Calu3 (cell line): Measurements from ENCODE around the gene NRF1. TPM values are rescaled to one million over a fixed set of nuclear protein-coding genes. Genes with fewer than 3 reads are reported as not detected.

Experiments
- BruUV-seq: library from RNA; stranded (reverse); fragments of 400-500 nt; replicated peaks from 2 replicates; lab custom pipeline; 2021; lab: Mats Ljungman, UMichigan
- CTCF ChIA-PET: fragments of 300-600 bp; sonication (Branson Sonifier 250); formaldehyde crosslinking; loops from one replicate; lab custom pipeline; 2022; ENCODE audit warnings: antibody characterized with exemption; lab: Charles Lee
- DNase-seq: peaks from one replicate; pipeline ENCODE4 v3.0.0; 2022
- H3K27ac Mint-ChIP-seq: one replicate; pipeline ENCODE4 v1.8.0; 2022; ENCODE audit warnings: mixed read lengths; ENCODE audit not compliant: unreplicated experiment
- H3K27me3 Mint-ChIP-seq: one replicate; pipeline ENCODE4 v1.8.0; 2022; ENCODE audit warnings: mixed read lengths; ENCODE audit not compliant: unreplicated experiment
- H3K36me3 Mint-ChIP-seq: one replicate; pipeline ENCODE4 v1.8.0; 2022; ENCODE audit warnings: mild to moderate bottlenecking, moderate library complexity, mixed read lengths; ENCODE audit not compliant: insufficient read depth, unreplicated experiment
- H3K4me1 Mint-ChIP-seq: one replicate; pipeline ENCODE4 v1.8.0; 2022; ENCODE audit warnings: mild to moderate bottlenecking, low read depth, mixed read lengths; ENCODE audit not compliant: unreplicated experiment
- H3K4me3 Mint-ChIP-seq: one replicate; pipeline ENCODE4 v1.8.0; 2022; ENCODE audit warnings: mild to moderate bottlenecking, low read depth, moderate library complexity, mixed read lengths; ENCODE audit not compliant: unreplicated experiment
- H3K9me3 Mint-ChIP-seq: one replicate; pipeline ENCODE4 v1.8.0; 2022; ENCODE audit warnings: low read depth, mixed read lengths; ENCODE audit not compliant: unreplicated experiment
- intact Hi-C: fragments of 100-400 bp; cut with micrococcal nuclease; formaldehyde crosslinking; loops from one replicate; pipeline ENCODE4 v1.10.0; 2022; ENCODE audit not compliant: unreplicated experiment
- total RNA-seq: library from RNA; stranded (reverse); gene quantifications from 2 replicates; pipeline ENCODE4 v1.2.3, GENCODE V29; 2022
- TF ChIP-seq, protein P1 (sequence below): fragments of 200-600 bp; IDR thresholded peaks from one replicate; pipeline ENCODE4 v1.8.0; 2022; ENCODE audit warnings: antibody characterized with exemption; ENCODE audit not compliant: unreplicated experiment

Gene NRF1
- total RNA-seq, 1 experiment from 2014 or later: 22.1 TPM

DNA sequence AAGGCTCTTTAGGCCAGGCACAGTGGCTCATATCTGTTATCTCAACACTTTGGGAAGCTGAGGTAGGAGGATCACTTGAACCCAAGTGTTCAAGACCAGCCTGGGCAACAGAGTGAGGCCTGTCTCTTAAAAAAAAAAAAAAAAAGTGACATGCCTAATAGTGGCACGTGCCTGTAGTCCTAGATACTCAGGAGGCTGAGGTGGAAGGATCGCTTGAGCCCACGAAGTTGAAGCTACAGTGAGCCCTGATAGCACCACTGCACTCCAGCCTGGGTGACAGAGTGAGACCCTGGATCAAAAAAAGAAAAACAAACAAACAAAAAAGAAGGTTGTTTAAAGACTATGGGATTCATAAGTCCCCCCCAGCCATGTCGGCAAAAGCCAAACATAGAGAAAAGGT lies 42.2 kb upstream of the NRF1 start:
- H3K36me3 Mint-ChIP-seq: peaks cover 14% of the 10 kb centered on the region
- intact Hi-C loops: no loop called here
- CTCF ChIA-PET: interaction anchor here (0.7 to 1.3 kb wide), 5 partner anchors 10 to 977 kb away, joined by 3 to 9 read pairs (median 3); partner anchors contain the start of gene SMKR1
- TF ChIP-seq, protein P1, sequence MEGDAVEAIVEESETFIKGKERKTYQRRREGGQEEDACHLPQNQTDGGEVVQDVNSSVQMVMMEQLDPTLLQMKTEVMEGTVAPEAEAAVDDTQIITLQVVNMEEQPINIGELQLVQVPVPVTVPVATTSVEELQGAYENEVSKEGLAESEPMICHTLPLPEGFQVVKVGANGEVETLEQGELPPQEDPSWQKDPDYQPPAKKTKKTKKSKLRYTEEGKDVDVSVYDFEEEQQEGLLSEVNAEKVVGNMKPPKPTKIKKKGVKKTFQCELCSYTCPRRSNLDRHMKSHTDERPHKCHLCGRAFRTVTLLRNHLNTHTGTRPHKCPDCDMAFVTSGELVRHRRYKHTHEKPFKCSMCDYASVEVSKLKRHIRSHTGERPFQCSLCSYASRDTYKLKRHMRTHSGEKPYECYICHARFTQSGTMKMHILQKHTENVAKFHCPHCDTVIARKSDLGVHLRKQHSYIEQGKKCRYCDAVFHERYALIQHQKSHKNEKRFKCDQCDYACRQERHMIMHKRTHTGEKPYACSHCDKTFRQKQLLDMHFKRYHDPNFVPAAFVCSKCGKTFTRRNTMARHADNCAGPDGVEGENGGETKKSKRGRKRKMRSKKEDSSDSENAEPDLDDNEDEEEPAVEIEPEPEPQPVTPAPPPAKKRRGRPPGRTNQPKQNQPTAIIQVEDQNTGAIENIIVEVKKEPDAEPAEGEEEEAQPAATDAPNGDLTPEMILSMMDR: no peak
- H3K9me3 Mint-ChIP-seq: peaks cover 10% of the 10 kb centered on the region
- H3K27me3 Mint-ChIP-seq: no peaks in the 10 kb centered on the region
- H3K27ac Mint-ChIP-seq: no peak overlapping the region
- BruUV-seq: no TSS peak
- peaks cover 31% of the 10 kb centered on the region for H3K4me1 Mint-ChIP-seq
- H3K4me3 Mint-ChIP-seq: peak overlapping the region; percentile 7
- no peak for DNase-seq

DNA sequence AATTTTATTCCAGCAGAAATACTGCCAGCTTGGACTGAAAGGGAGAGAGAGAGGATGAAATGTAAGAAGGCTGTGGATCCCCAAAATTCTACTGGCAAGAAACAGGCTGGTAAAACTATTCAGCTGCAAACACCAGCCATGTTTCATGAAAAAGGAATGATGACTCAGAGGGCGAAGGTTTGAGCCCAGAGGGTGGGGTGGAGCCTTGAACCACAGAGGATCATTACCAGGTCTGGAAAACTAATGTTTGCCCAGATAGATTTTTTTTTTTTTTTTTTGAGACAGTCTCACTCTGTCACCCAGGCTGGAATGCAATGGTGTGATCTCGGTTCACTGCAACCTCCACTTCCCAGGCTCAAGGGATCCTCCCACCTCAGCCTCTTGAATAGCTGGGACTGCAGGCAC lies 41.7 kb upstream of the NRF1 start:
- DNase-seq: peak; percentile 76
- Mint-ChIP-seq H3K9me3 (peaks cover 10% of the 10 kb centered on the region), H3K27ac (no peak overlapping the region), H3K27me3 (no peaks in the 10 kb centered on the region), H3K4me3 (peak overlapping the region; percentile 7), H3K4me1 (peaks cover 31% of the 10 kb centered on the region), H3K36me3 (peaks cover 14% of the 10 kb centered on the region)
- BruUV-seq: no TSS peak
- CTCF ChIA-PET: interaction anchor here (0.7 to 1.3 kb wide), 4 partner anchors 10 to 977 kb away, joined by 3 to 9 read pairs (median 4); partner anchors contain the start of gene SMKR1
- TF ChIP-seq, protein P1: no peak
- intact Hi-C loops: no loop called here

DNA sequence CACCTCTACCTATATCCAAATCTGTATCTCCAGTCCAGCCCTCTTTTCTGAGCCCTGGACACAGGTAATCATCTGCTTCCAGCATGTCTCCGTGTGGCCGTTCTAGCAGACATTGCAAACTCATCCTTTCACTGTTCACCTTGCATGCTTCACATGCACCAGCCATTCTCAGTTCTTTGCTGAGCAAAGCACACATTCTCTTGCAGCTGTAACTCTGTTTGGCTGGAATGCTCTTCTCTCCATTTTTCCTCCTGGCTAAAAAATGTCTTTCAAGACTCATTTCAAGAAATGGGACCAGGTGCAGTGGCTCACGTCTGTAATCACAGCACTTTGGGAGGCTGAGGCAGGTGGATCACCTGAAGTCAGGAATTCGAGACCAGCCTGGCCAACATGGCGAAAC lies 40.3 kb upstream of the NRF1 start:
- CTCF ChIA-PET: no interaction called here
- H3K27ac Mint-ChIP-seq: no peak overlapping the region

DNA sequence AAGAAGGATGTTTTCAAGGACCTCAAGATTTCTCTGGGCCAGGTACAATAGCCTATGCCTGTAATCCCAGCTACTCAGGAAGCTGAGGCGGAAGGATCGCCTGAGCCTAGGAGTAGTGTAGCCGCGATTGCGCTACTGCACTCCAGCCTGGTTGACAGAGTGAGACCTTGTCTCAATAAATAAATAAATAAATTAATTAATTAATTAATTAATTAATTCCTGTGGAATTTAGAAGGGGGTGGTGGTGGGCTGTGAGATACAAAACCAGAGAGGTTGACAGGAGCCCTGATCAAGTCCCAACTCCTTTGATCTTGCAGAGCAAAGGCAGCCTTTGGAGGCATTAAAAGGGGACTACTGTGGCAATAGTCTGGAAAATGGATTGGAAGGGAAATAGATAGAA lies 39.3 kb upstream of the NRF1 start:
- Mint-ChIP-seq H3K4me3 (no peak overlapping the region), H3K27me3 (no peaks in the 10 kb centered on the region), H3K4me1 (peaks cover 31% of the 10 kb centered on the region), H3K9me3 (peaks cover 14% of the 10 kb centered on the region), H3K27ac (no peak overlapping the region), H3K36me3 (peaks cover 11% of the 10 kb centered on the region)
- TF ChIP-seq, protein P1: no peak
- CTCF ChIA-PET: no interaction called here
- intact Hi-C loops: no loop called here
- BruUV-seq: no TSS peak
- no peak for DNase-seq

More for the DNA sequence above, 40.3 kb upstream of the NRF1 start:
- peaks cover 31% of the 10 kb centered on the region for H3K4me1 Mint-ChIP-seq
- H3K4me3 Mint-ChIP-seq: no peak overlapping the region
- peaks cover 14% of the 10 kb centered on the region for H3K9me3 Mint-ChIP-seq
- H3K27me3 Mint-ChIP-seq: no peaks in the 10 kb centered on the region
- peaks cover 14% of the 10 kb centered on the region for H3K36me3 Mint-ChIP-seq
- DNase-seq: no peak
- intact Hi-C loops: no loop called here
- BruUV-seq: no TSS peak
- TF ChIP-seq, protein P1: no peak
